PC-3 (cell line): ENCODE results near the gene MYH14.

Source experiments
- EZH2 ChIP-seq: fragments of 300-600 bp; sonication (generic); IDR thresholded peaks from one replicate; pipeline ENCODE4 v1.6.1; 2017; ENCODE audit warnings: antibody characterized with exemption, mild to moderate bottlenecking, low read length; ENCODE audit not compliant: unreplicated experiment
- EZH2phosphoT487 ChIP-seq: fragments of 300-600 bp; sonication (generic); IDR thresholded peaks from 2 replicates; pipeline ENCODE4 v1.6.1; 2018; ENCODE audit warnings: mild to moderate bottlenecking, antibody characterized with exemption, low read length, borderline replicate concordance
- TF ChIP-seq, protein P1 (sequence below): fragments of 300-600 bp; sonication (generic); conservative IDR thresholded peaks from 2 replicates; pipeline ENCODE4 v1.5.1; 2017; ENCODE audit warnings: antibody characterized with exemption, low read depth, mild to moderate bottlenecking, low read length

DNA sequence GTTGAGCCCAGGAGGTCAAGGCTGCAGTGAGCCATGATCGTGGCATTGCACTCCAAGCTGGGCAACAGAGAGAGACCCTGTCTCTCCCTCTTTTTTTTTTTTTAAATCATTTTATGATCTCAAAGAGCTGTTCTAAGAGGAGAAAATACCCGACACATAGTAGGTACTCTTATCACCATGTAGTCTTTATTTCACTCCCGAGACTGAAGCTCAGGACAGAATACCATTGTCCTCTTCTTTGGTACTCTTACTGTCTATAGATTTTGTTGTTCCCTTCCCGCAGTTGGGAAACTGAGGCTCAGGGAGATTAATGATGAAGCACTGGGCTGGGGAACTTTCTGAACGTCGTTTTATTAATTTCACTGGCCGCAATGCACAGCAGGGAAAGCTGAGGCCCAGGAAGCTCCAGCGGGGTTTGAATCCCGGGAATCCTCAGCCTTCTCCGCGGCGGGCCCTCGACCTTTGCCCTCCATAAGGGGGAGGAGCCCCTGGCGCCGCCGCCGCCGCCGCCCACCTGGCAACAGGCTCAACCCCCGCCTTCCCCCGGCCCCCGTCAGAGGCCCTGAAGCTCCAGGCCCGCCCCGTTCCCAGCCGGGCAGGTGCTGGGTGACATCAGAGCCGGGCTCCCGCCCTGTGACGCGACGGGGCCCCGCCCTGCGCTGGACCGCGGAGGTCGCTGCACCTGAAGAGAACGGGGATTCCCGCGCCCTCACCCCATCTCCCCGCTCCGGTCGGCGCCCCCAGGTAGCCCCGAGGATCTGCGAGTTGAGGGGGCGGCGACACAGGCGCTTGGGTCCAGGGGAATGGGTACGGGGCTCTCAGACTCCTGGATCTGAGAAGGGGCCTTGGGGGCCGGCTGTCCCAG lies 1.6 kb downstream of the MYH14 start:
- TF ChIP-seq, protein P1, sequence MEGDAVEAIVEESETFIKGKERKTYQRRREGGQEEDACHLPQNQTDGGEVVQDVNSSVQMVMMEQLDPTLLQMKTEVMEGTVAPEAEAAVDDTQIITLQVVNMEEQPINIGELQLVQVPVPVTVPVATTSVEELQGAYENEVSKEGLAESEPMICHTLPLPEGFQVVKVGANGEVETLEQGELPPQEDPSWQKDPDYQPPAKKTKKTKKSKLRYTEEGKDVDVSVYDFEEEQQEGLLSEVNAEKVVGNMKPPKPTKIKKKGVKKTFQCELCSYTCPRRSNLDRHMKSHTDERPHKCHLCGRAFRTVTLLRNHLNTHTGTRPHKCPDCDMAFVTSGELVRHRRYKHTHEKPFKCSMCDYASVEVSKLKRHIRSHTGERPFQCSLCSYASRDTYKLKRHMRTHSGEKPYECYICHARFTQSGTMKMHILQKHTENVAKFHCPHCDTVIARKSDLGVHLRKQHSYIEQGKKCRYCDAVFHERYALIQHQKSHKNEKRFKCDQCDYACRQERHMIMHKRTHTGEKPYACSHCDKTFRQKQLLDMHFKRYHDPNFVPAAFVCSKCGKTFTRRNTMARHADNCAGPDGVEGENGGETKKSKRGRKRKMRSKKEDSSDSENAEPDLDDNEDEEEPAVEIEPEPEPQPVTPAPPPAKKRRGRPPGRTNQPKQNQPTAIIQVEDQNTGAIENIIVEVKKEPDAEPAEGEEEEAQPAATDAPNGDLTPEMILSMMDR: no peak
- TF ChIP-seq EZH2 (no peak), EZH2phosphoT487 (no peak)
